H9 (cell line): ENCODE measurements around the gene TMTC2. TPM values are rescaled to one million over a fixed set of nuclear protein-coding genes. Genes with fewer than 3 reads are reported as not detected.

ENCODE experiments used
- DNase-seq: peaks from one replicate; pipeline ENCODE4 v3.0.0-alpha.2; 2017
- H2AFZ ChIP-seq: one replicate; pipeline ENCODE4 v1.6.1; 2013; ENCODE audit warnings: mild to moderate bottlenecking, low read length, control low read depth, moderate library complexity
- H2AK5ac ChIP-seq: 2 replicates; pipeline ENCODE4 v1.6.1; 2013; ENCODE audit warnings: low read length, control low read depth, mixed read lengths; ENCODE audit not compliant: insufficient read length
- H2BK120ac ChIP-seq: one replicate; pipeline ENCODE4 v1.6.1; 2013; ENCODE audit warnings: low read depth, mild to moderate bottlenecking, low read length, control low read depth, inconsistent platforms; ENCODE audit not compliant: poor library complexity, severe bottlenecking
- H2BK12ac ChIP-seq: 2 replicates; pipeline ENCODE4 v1.6.1; 2013; ENCODE audit warnings: low read length, control low read depth, mixed read lengths, low read depth; ENCODE audit not compliant: insufficient read length
- H2BK15ac ChIP-seq: 2 replicates; pipeline ENCODE4 v1.6.1; 2013; ENCODE audit warnings: low read depth, low read length, control low read depth
- H2BK20ac ChIP-seq: one replicate; pipeline ENCODE4 v1.6.1; 2013; ENCODE audit warnings: low read depth, mild to moderate bottlenecking, low read length, control low read depth, inconsistent platforms; ENCODE audit not compliant: poor library complexity, severe bottlenecking
- H2BK5ac ChIP-seq: 2 replicates; pipeline ENCODE4 v1.6.1; 2013; ENCODE audit warnings: low read length, control low read depth, mixed read lengths; ENCODE audit not compliant: insufficient read length
- H3K14ac ChIP-seq: 2 replicates; pipeline ENCODE4 v1.6.1; 2013; ENCODE audit warnings: low read length, control low read depth; ENCODE audit not compliant: insufficient read depth
- H3K18ac ChIP-seq: 2 replicates; pipeline ENCODE4 v1.6.1; 2013; ENCODE audit warnings: low read depth, mild to moderate bottlenecking, mixed read lengths, low read length, control low read depth; ENCODE audit not compliant: insufficient read length
- H3K23ac ChIP-seq: 2 replicates; pipeline ENCODE4 v1.6.1; 2013; ENCODE audit warnings: low read length, control low read depth, mixed read lengths, low read depth; ENCODE audit not compliant: insufficient read length
- H3K23me2 ChIP-seq: 2 replicates; pipeline ENCODE4 v1.6.1; 2013; ENCODE audit warnings: low read depth, mild to moderate bottlenecking, mixed read lengths, low read length, control low read depth; ENCODE audit not compliant: insufficient read length, poor library complexity, severe bottlenecking
- H3K27ac ChIP-seq: 2 replicates; pipeline ENCODE4 v1.5.1; 2013; ENCODE audit warnings: low read length, control low read depth, mixed read lengths, low read depth; ENCODE audit not compliant: insufficient read length
- H3K27me3 ChIP-seq: 2 replicates; pipeline ENCODE4 v1.6.1; 2013; ENCODE audit warnings: low read length, control low read depth, inconsistent platforms; ENCODE audit not compliant: insufficient read depth
- H3K4ac ChIP-seq: 2 replicates; pipeline ENCODE4 v1.6.1; 2013; ENCODE audit warnings: low read depth, mild to moderate bottlenecking, control low read depth, inconsistent platforms, low read length, moderate library complexity
- H3K4me1 ChIP-seq: 2 replicates; pipeline ENCODE4 v1.6.1; 2013; ENCODE audit warnings: low read length, control low read depth, inconsistent platforms; ENCODE audit not compliant: insufficient read depth
- H3K4me2 ChIP-seq: 2 replicates; pipeline ENCODE4 v1.6.1; 2013; ENCODE audit warnings: low read length, control low read depth, mixed read lengths; ENCODE audit not compliant: insufficient read length, insufficient read depth
- H3K56ac ChIP-seq: 2 replicates; pipeline ENCODE4 v1.6.1; 2013; ENCODE audit warnings: low read depth, mild to moderate bottlenecking, mixed read lengths, low read length, control low read depth; ENCODE audit not compliant: insufficient read length
- H3K79me1 ChIP-seq: 2 replicates; pipeline ENCODE4 v1.6.1; 2013; ENCODE audit warnings: low read depth, mild to moderate bottlenecking, moderate library complexity, low read length, control low read depth, inconsistent platforms; ENCODE audit not compliant: insufficient read depth, poor library complexity, severe bottlenecking
- H3K79me2 ChIP-seq: 2 replicates; pipeline ENCODE4 v1.6.1; 2013; ENCODE audit warnings: low read length, control low read depth, inconsistent platforms; ENCODE audit not compliant: insufficient read depth
- H3K9ac ChIP-seq: 2 replicates; pipeline ENCODE4 v1.6.1; 2013; ENCODE audit warnings: low read length, control low read depth, mixed read lengths; ENCODE audit not compliant: insufficient read length; ENCODE audit errors: extremely low read depth
- H3K9me3 ChIP-seq: one replicate; pipeline ENCODE4 v1.6.1; 2013; ENCODE audit warnings: low read depth, low read length, inconsistent platforms; ENCODE audit not compliant: control insufficient read depth
- H3T11ph ChIP-seq: one replicate; pipeline ENCODE4 v1.6.1; 2013; ENCODE audit warnings: mild to moderate bottlenecking, low read length, control low read depth, inconsistent platforms
- H4K20me1 ChIP-seq: one replicate; pipeline ENCODE4 v1.6.1; 2013; ENCODE audit not compliant: control insufficient read depth, insufficient read length, insufficient read depth
- H4K5ac ChIP-seq: 2 replicates; pipeline ENCODE4 v1.6.1; 2013; ENCODE audit warnings: low read depth, mild to moderate bottlenecking, mixed read lengths, low read length, control low read depth; ENCODE audit not compliant: insufficient read length
- H4K8ac ChIP-seq: replicated peaks from 2 replicates; pipeline ENCODE4 v1.6.1; 2013; ENCODE audit warnings: low read length, control low read depth, mixed read lengths, low read depth; ENCODE audit not compliant: insufficient read length
- H4K91ac ChIP-seq: 2 replicates; pipeline ENCODE4 v1.6.1; 2013; ENCODE audit warnings: low read depth, mild to moderate bottlenecking, moderate library complexity, mixed read lengths, low read length, control low read depth; ENCODE audit not compliant: insufficient read length
- H3K27ac Mint-ChIP-seq, 3 experiments: 2 replicates in 2 of 3; 3 replicates in 1 of 3; pipeline ENCODE4 v1.8.0; 2020 to 2021; ENCODE audit warnings: mixed read lengths in 3 of 3, mild to moderate bottlenecking in 1 of 3, moderate library complexity in 1 of 3
- H3K27me3 Mint-ChIP-seq: 2 replicates; pipeline ENCODE4 v1.8.0; 2021; ENCODE audit warnings: low read depth, mild to moderate bottlenecking, moderate library complexity, mixed read lengths
- H3K36me3 Mint-ChIP-seq, 3 experiments: 2 replicates in 2 of 3; 3 replicates in 1 of 3; pipeline ENCODE4 v1.8.0; 2020 to 2021; ENCODE audit warnings: low read depth in 3 of 3, mixed read lengths in 3 of 3; ENCODE audit not compliant: insufficient read depth in 1 of 3
- H3K4me1 Mint-ChIP-seq, 2 experiments: 2 replicates each; pipeline ENCODE4 v1.8.0; 2020; ENCODE audit warnings: mixed read lengths in 2 of 2
- H3K4me3 Mint-ChIP-seq, 2 experiments: 2 replicates in 1 of 2; 3 replicates in 1 of 2; pipeline ENCODE4 v1.8.0; 2020 to 2021; ENCODE audit warnings: mild to moderate bottlenecking in 2 of 2, mixed read lengths in 2 of 2, moderate library complexity in 1 of 2
- H3K9me3 Mint-ChIP-seq, 2 experiments: 2 replicates in 1 of 2; 3 replicates in 1 of 2; pipeline ENCODE4 v1.8.0; 2020; ENCODE audit warnings: mild to moderate bottlenecking in 2 of 2, mixed read lengths in 2 of 2, moderate library complexity in 1 of 2
- CTCF ChIP-seq: fragments of 200-600 bp; sonication (generic); conservative IDR thresholded peaks from 3 replicates; pipeline ENCODE4 v1.8.0; 2021; ENCODE audit warnings: antibody characterized with exemption, mild to moderate bottlenecking
- WGBS: extraction: QIAGEN DNeasy Blood & Tissue Kit; methylation state at CpG from one replicate; pipeline ENCODE4 v1.1.7; 2013; ENCODE audit warnings: missing lambda C conversion rate, low lambda C conversion rate, mixed read lengths; ENCODE audit not compliant: insufficient read length; ENCODE audit errors: extremely low coverage; 5-methylcytosine and 5-hydroxymethylcytosine counted together
- total RNA-seq: library from RNA; stranded (reverse); gene quantifications from 2 replicates; pipeline ENCODE4 v1.2.1, GENCODE V29; 2021

The TMTC2 gene
- total RNA-seq, 1 experiment from 2014 or later = 3.1 TPM

- no peak overlapping the region for H3K4ac ChIP-seq
- H4K20me1 ChIP-seq = no peaks in the 10 kb centered on the region
- no peak overlapping the region for H3K14ac ChIP-seq
- no peak overlapping the region for H3K23ac ChIP-seq
- no peak overlapping the region for H4K8ac ChIP-seq
- Mint-ChIP-seq H3K4me3 (no peak overlapping the region), H3K9me3 (no peaks in the 10 kb centered on the region), H3K27me3 (no peaks in the 10 kb centered on the region), H3K4me1 (peaks cover 7 to 9% of the 10 kb centered on the region in 2 experiments; a peak in 3 of 4 replicates), H3K27ac (no peak overlapping the region), H3K36me3 (peaks cover 0 to 11% (median 4%) of the 10 kb centered on the region in 3 experiments; a peak in 3 of 7 replicates)
- H2AK5ac ChIP-seq = no peak overlapping the region
- H3K56ac ChIP-seq = no peak overlapping the region
- H3K4me2 ChIP-seq = no peak overlapping the region
- no peak overlapping the region for H2BK120ac ChIP-seq
- H4K5ac ChIP-seq = no peak overlapping the region
- WGBS = no CpG with 5 or more reads among the region's 2 CpGs
- no peaks in the 10 kb centered on the region for H3K23me2 ChIP-seq
- TF ChIP-seq CTCF = no peak
- no peak overlapping the region for H2BK5ac ChIP-seq
- H2BK15ac ChIP-seq = no peak overlapping the region
- H3T11ph ChIP-seq = no peak overlapping the region
- no peak overlapping the region for H2AFZ ChIP-seq
- no peak overlapping the region for H2BK12ac ChIP-seq
- no peak overlapping the region for H4K91ac ChIP-seq
- DNase-seq = no peak
- no peak overlapping the region for H3K27ac ChIP-seq
- H3K27me3 ChIP-seq = no peaks in the 10 kb centered on the region
- H3K9ac ChIP-seq = no peak overlapping the region
- no peaks in the 10 kb centered on the region for H3K79me1 ChIP-seq
- H3K79me2 ChIP-seq = no peaks in the 10 kb centered on the region
- H2BK20ac ChIP-seq = no peak overlapping the region
- H3K9me3 ChIP-seq = no peaks in the 10 kb centered on the region
- H3K18ac ChIP-seq = no peak overlapping the region
- H3K4me1 ChIP-seq = no peaks in the 10 kb centered on the region
Observed at GRCh38 chr12:82695531-82695930, 8.8 kb downstream of the TMTC2 start.
